Measurements from ENCODE around the gene CAPN15.

Gene CAPN15

GRCh38 chr16:519425-519824 lies 8.1 kb upstream of the CAPN15 start:
- TF ChIP-seq, protein P1, sequence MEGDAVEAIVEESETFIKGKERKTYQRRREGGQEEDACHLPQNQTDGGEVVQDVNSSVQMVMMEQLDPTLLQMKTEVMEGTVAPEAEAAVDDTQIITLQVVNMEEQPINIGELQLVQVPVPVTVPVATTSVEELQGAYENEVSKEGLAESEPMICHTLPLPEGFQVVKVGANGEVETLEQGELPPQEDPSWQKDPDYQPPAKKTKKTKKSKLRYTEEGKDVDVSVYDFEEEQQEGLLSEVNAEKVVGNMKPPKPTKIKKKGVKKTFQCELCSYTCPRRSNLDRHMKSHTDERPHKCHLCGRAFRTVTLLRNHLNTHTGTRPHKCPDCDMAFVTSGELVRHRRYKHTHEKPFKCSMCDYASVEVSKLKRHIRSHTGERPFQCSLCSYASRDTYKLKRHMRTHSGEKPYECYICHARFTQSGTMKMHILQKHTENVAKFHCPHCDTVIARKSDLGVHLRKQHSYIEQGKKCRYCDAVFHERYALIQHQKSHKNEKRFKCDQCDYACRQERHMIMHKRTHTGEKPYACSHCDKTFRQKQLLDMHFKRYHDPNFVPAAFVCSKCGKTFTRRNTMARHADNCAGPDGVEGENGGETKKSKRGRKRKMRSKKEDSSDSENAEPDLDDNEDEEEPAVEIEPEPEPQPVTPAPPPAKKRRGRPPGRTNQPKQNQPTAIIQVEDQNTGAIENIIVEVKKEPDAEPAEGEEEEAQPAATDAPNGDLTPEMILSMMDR (IDR thresholded peaks at IDR 0.05; ENCODE audit: low read depth, low read length) = no peak
- no peak overlapping the region for H3K4me3 ChIP-seq (ENCODE audit: low read depth, low read length)

DNA sequence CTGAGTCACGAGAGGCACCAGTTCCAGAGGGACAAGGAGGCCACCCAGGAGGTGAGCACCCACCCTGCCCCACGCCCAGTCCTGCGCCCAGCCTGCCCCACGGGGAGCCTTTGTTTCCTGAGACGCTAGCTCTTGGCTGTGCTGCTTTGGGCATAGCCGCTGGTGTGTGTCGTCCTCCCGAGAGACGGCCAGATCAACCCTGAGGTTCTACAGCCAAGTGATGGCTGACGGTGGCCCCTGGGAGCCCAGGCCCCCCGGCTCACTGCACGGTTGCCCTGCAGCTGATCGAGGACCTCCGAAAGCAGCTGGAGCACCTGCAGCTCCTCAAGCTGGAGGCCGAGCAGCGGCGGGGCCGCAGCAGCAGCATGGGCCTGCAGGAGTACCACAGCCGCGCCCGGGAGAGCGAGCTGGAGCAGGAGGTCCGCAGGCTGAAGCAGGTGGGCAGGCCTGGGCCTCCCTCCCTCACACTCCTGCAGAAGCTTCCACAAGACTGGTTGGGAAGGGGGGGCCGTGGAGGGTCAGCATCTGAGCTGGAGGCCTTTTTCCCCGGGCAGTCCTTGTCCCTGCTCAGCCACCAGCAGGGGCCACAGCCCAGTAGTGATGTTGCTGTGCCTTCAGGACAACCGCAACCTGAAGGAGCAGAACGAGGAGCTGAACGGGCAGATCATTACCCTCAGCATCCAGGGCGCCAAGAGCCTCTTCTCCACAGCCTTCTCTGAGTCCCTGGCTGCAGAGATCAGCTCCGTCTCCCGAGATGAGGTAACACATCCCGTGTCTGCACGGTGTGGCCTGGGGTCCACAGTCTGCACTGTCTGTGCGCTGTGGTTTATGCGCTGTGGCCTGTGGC lies 7.4 kb upstream of the CAPN15 start:
- no peak overlapping the region for H3K4me3 ChIP-seq (ENCODE audit: low read depth, low read length)
- TF ChIP-seq, protein P1 (IDR thresholded peaks at IDR 0.05; ENCODE audit: low read depth, low read length) = no peak

- TF ChIP-seq, protein P1 (IDR thresholded peaks at IDR 0.05; ENCODE audit: low read depth, low read length) = no peak
- H3K4me3 ChIP-seq (ENCODE audit: low read depth, low read length) = no peak overlapping the region
These were observed 6.7 kb upstream of the CAPN15 start for GRCh38 chr16:520847-521246.

DNA sequence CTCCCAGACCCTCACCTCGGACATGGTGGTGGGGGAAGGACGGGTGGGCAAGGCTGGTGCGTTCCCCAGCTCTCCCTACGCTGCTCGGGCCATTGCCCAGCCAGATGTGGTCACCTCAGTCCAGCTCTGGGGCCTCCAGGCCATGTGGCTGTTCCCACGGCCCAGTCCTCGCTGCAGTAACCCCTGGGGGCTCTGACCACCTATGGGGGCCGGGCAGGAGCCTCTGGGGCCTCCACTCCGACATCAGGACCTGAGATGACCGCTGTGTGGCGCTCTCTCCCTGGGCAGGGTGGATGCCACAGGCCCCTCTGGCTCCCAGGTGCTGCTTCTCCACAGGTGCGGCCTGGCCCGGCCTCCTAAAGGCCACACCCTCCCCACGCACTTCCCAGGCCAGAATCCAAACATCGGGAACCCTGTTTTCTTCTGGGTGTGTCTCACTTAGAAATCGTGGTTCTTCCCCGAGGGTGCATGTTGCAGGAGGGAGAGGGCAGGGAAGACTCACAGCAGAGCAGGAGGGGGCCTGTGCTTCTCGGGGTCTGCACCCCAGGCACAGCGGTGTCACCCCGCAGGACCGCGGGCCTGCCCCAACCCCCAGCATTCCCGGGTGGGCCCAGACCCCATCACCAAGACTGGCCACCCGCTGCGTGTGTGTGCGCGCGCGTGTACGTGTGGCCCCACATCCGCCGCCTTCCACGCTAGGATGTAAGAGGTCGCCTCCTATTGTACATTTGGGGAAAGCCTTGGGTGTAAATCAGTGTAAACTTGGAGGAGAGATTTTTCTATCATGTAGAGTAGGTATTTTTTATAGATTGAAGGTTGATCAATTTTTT lies 5.9 kb upstream of the CAPN15 start:
- no peak overlapping the region for H3K4me3 ChIP-seq (ENCODE audit: low read depth, low read length)
- TF ChIP-seq, protein P1 (IDR thresholded peaks at IDR 0.05; ENCODE audit: low read depth, low read length) = no peak

GRCh38 chr16:522320-523096 lies 5.0 kb upstream of the CAPN15 start:
- TF ChIP-seq, protein P1 (IDR thresholded peaks at IDR 0.05; ENCODE audit: low read depth, low read length) = no peak
- H3K4me3 ChIP-seq (ENCODE audit: low read depth, low read length) = no peak overlapping the region

- H3K4me3 ChIP-seq (ENCODE audit: low read depth, low read length) = no peak overlapping the region
- TF ChIP-seq, protein P1 (IDR thresholded peaks at IDR 0.05; ENCODE audit: low read depth, low read length) = no peak
These were observed 4.3 kb upstream of the CAPN15 start for GRCh38 chr16:523097-523741.
